ENCODE measurements around the gene AMIGO3.
A peak's percentile ranks its signal among the peaks of the same experiment; 100 is the strongest.

AMIGO3 gene

DNA sequence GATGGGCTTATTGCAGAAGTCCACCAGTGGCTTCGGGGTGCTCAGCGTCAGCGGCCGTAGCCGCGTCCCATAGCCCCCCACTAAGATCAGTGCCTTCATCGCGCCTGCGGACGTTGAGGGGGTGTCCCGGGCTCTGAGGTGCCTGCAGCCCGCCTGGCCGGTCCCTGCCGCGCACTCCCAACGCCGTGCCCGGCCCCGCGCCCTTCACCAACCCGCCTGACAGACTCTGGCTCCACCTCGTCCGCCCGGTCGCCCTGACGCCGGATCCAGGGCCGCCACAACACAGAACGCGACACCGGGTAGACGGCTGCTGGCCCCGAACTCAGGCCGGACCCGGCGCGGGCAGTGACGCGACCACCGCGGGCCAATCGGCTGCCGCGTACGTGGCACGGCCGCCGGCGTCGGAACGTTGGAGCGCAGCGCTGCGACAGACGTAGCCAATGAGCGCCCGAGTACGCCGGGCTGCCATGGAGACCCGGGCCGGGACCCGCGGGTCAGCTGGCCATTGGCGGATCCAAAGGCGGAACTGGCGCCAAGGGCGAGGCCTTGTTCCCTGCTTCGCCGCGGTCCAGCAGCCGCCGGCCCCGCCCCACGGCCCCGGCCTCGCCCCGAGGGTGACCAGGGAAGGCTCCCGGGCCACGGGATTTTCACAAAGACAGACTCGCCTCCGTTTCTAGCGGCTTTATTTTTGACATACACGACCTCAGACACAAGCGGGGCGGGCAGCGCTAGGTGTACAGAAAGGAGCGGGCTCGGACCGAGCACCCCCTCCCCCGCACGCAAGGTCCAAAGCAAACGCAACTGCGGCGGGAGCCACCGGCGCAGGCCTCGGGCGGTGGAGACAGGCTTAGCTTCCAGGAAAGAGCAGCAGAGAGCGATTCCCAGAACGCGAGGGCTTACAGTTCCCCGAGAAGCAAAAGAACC lies 4.4 kb upstream of the AMIGO3 start, which contains the start of gene GMPPB:
Gene GMPPB, minus strand, starts transcription at position 324 of the 924 bp plus-strand sequence. Its CDS starts 225 bp downstream, at position 99.
- DNase-seq, result peak; percentile 82

DNA sequence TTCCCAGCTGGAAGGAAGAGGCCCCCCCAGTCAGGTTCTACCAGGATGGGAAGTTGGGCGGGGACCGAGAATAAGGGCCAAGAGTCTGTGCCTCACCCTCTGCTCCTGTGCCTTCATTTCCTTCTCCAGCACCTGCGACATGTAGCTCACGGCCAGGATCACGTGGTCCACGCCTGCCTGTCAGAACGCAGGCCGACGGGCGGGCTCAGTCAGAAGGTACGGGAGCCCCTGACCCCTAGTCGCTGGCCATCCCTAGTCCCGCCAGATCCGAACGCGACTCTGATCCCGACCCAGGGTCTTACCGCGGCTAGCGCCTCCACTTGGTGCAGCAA lies 3.8 kb upstream of the AMIGO3 start:
- peak; percentile 28 for DNase-seq

DNA sequence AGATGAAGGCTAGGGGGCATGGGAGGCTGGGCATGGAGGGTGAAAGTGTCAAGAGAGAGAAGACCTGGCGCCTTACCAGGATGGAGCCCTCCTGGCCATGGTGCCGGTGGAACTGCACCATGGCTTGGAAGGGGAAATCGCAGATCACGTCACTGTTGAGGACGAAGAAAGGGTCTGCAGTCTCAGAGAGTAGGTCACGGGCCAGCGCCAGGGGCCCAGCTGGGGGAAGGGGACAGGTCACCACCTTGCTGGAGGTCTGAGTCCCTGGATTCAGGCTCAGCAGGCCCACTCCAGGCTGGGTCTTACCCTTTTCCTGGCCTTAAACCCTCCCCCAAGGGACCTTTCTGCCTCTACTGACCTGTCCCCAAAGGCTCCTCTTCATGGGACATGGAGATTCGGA lies 3.4 kb upstream of the AMIGO3 start:
- no peak for DNase-seq

DNA sequence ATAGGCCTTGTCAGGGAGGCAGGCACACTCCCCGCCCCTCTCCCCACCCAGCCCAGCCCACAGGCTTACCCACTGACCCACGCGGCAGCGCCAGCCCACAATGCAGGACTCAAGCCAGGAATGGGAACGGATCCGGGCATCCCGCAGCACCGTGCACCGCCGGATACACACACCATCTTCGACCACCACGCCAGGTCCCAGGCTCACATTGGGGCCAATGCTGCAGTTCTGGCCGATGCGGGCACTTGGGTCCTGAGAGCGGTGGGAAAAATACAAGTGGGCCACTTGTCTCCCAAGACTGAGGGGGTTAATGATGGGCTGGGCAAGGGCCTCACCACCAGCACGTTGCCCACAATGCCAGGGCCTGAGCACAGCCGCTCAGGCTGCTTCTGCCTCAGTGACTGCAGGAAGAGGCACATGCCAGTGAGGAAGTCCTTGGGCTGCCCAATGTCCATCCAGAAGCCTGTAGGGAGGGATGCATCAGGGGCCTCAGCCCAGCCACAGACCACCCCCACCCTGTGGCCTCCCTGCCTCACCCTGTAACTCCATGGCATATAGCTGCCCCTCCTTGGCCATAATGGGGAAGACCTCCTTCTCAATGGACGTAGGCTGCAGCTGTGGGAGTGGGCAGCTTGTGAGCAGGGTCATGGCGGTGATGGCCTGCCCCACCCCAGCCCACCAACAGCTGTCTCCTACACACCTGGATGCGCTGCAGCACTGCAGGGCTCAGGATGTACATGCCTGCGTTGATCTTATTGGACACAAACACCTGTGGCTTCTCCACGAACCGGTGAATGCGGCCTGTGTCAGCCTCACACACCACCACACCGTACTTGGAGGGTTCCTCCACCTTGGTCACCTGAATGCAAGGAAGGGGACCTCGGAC lies 2.7 kb upstream of the AMIGO3 start:
- DNase-seq, result no peak

DNA sequence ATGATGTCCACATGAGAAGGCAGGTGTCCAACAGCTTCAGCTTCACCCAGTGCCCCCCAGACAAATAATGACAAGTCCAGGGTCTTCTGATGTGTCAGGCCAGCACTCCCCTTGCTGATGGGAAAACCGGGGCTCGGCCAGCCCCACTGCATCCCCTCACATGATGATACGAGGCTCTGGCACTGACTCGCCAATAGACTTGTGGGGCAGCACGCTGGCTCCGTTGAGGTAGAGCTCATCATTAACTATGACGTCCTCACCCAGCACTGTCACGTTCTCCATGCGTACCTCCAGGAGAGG lies 2.1 kb upstream of the AMIGO3 start:
- no peak for DNase-seq

DNA sequence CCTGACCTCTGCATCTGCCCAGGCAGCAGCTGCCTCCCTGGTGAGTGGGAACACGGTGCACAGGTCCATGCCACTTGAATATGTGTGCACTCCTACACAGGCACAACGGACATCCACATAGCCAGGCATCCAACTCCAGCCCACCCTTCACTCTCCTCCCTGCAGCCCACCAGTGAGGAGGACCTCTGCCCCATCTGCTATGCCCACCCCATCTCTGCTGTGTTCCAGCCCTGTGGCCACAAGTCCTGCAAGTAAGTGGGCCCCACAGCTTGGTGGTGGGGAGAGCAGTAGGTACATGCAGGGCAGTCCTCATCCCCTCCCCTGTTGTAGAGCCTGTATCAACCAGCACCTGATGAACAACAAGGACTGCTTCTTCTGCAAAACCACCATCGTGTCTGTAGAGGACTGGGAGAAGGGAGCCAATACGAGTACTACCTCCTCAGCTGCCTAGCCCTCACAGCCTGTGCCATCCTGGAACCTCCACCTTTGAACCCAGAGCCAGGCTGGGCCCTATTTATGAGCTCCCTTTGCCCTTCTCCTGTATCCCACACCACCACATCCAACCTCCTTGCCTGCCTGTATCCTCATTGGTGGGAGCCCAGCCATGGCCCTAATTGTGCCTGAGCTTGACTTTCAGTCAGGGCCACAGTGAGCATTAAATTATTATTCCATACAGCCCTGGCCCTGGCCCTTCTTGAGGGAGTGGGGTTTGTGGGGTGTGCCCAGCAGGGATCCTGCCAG lies 1.5 kb upstream of the AMIGO3 start:
- DNase-seq, result no peak

DNA sequence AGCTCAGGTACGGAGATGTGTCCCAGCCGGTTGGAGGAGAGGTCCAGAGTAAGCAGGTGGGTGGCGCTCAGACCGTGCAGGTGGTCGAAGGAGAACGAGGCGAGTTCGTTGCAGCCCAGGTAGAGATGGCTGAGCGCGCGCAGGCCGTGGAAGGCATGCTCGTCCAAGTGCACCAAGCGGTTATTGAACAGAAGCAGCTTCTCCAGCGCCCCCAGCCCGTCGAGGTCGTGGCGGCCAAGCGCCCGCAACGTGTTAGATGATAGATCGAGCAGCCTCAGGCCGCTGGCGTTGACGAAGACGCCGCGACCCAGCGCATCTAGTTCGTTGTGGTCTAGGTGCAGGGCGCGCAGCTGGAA lies 648 bp downstream of the AMIGO3 start:
- no peak for DNase-seq

DNA sequence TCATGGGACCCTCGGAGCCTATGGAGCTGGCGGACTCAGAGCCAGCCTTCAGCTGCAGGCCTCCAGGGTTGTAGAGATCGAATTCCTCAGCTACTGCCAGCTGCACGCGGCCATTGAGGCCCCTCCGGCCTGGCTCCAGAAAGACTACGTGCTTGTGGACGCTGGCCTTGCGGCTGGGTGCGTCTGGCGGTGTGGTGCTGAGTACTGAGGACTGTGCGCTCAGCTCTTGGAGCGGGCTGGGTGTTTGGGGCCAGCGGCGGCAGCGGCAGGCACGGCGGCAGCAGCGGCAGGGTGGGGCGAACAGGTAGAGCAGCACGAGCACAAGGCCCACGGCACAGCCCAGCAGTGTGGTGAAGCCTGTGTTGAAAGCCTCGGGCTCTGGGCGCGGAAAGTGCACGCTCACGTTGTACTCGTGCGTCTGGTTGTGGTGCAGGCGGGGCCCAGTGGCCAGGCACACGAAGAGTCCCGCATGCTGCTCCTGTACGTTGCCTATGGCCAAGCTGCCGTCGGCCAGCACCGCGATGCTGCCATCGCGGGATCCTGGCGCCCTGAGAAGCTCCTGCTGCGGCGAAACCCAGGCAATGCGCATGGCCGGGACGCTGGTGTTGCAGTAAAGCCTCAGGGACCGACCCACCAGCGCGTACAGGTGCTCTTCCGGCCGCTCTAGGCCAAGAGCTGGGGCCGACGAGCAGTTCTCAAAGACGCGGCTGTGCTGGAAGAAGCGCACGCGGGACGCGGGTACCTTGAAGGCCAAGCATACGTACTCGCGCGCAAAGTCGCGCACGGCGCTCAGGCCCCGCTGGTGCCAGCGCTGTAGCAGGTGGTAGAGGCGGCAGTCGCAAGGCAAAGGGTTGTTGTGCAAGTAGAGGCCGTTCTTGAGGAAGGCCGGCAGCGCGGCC lies 1.3 kb downstream of the AMIGO3 start:
- no peak for DNase-seq

DNA sequence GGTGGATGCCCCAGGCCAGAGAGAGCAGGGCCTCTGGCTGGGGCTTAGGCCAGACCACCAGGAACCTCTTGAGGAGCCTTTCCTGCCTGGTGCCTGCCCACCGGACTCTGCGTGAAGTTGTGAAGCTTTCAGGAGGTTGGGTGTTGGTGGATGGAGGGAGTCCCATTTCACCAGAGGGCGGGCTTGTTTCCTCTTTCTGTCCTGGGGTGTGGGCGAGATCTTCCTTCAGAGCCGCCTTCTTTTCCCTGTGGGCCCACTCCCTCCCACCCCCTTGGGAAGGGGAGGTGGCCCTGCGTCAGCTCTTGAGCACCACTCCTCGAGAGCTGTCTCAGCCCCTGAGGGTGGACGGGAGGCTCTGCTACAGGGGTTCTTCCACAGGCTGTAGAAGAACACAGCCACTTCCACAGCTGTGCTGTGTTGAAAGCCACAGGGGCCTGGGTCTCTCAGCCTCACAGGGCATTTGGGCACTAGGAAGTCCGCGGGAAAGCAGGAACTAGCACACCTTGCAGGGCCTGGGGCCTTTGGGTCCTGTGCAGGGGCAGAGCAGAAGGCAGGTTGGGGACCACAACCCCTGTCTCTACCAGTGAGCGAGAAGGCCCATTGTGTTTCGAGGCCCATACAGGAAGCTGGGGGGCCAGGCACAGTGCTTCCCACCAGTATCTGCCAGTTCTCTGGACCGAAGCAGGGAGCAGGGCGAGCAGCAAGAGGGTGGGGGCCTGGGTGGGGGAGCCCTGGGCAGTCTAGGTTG lies 2.1 kb downstream of the AMIGO3 start:
- DNase-seq, result no peak

DNA sequence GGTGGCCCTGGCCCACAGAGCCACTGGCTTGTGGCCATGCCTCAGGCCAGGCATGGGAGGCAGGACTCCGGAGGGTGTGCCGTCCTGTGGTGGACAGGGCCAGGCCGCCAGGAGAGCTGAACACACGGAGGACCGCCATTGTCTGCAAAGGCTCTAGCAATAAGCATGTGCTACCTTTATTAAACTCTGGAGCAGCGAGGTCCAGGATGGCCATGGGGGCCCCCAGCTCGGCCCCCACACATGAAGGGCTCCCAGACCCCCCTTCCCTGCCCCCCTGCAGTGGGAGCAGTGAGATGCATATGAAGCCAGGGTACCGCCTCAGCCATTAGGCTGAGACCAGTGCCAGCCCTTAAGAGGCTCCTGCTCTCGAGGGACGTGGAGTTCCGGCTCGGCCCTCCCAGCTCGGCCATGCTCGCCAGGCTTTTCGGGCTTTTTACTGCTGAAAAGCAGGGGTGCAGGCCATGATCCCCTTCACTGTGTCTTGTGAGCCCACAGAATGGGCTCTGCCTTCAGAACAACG lies 2.7 kb downstream of the AMIGO3 start:
- DNase-seq, result no peak

DNA sequence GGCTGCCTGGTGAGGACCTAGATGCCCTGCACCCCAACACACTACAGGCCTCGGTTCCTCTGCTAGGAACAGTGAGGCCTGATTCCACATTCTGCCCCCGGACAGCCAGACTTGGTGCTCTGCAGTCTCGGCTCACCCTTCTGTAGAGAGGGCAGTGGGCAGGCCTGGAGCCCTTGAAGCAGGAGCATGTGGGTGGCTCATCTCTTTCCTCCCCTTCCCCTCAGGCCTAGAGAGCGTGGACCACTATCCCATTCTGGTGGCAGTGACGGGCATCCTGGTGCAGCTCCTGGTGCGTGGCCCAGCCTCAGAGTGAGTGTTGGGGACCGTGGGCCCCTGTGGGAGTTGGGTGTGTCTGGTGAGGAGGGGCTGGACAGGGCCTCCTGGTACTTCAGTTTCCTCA lies 3.3 kb downstream of the AMIGO3 start:
- DNase-seq, result no peak

DNA sequence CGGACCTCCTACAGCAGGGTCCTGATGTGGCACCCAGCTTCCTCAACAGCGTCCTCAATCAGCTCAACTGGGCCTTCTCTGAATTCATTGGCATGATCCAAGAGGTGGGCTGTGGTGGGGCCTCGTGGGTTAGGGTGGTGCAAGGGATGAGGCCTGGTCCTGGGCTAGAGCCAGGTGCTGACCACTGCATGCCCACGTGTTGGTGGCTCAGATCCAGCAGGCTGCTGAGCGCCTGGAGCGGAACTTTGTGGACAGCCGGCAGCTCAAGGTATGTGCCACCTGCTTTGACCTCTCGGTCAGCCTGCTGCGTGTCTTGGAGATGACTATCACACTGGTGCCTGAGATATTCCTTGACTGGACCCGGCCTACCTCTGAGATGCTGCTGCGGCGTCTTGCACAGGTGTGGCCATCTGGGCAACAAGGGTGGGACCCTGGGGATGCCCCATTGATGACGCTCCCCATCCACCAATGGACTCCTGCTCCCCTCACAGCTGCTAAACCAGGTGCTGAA lies 3.8 kb downstream of the AMIGO3 start:
- DNase-seq, result no peak

DNA sequence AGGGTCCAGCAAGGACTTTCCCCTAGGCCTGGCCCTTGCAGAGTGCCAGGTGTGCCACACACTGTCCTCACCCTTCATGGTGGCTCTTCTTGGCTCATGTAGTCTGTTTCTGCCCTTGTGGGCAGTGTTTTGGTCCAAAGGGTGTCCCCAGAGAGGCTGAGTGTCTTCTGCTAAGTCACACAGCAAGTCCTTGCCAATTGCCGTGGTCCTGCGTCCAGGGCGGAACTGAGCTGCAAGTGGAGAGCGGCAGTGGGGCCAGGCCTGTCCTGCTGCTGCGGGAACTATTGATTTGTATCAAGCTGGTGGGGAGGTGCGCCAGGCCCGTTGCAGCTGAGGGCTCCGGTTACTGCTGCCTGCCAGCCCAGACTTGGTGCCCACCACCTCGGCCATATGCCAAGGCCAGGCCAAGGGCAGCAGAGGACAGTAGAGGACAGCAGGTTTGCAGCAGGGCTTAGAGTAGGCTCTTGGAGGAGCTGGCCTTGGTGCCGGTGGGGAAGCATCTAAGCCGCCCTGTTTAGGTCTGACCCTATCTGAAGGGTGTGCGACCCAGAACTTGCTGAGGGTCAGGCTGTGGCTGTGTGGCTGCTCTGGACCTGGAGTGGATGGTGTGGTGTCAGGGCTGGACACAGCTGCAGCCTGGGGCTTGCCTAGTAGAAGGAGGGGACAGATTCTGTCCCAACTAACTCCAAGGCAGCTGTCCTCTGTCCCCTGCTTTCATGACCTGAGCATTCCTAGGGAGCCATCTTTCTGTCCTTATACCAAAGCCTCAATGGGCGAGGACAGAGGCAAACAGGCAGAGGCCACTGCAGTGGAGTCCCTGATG lies 4.5 kb downstream of the AMIGO3 start:
- DNase-seq, result no peak

DNA sequence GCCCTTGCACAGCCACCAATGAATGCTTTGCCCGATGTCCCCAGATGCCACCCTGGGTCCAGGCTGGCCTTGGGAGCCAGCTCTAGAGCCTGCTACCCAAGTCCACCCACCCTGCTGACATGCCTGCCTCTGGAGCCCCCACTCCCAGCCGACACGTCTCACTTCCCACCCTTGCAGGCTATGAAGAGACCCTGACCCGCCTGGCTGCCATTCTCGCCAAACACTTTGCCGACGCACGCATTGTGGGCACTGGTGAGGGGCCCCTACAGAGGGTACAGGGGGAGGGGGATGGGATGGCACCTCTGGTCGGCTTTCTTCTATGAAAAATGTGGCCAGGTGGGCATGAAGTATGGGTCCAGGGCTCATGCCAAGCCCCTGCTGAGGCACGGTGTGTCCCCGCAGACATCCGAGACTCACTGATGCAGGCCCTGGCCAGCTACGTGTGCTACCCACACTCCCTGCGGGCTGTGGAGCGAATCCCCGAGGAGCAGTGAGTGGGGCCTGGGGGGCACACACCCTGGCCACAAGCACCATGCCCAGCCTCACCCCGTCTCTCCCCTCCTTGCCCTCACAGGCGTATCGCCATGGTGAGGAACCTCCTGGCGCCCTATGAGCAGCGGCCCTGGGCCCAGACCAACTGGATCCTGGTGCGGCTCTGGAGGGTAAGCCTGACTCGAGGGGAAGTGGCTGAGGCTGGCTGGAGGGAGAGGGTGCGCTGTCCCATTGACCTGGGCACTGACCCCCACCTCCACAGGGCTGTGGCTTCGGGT lies 6.0 kb downstream of the AMIGO3 start:
- DNase-seq, result no peak

DNA sequence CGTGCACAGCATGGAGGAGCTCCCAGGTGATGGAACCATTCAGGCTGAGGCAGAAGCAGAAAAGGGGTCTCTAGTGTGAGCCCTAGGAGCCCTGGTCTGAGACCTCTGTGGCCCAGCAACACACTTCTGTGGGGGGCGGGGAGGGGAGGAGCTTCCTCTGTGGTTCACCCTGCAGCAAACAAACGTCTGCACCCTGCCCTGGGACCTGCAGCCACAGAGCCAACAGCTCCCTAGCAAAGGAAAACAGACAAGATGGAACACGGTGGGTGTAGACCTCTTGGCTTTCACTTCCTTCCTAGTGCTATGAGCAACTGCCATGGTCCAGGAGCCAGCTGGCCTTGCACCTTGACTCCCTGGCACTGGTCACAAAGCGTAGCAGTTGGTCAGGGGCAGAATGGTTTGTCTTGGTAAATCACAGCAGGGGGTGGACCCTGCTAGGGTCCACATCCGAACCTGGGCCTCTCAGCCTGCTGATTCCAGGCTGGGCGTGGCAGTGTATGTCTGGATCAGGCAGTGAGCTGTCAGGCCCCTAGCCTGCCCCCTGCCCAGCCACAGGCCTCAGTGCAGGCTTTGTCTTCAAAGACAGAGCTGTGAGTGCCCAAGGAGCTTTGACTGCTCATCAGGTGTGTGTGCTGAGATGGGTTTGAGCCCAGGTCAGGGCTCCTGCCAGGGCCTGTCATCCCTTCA lies 6.7 kb downstream of the AMIGO3 start:
- no peak for DNase-seq

DNA sequence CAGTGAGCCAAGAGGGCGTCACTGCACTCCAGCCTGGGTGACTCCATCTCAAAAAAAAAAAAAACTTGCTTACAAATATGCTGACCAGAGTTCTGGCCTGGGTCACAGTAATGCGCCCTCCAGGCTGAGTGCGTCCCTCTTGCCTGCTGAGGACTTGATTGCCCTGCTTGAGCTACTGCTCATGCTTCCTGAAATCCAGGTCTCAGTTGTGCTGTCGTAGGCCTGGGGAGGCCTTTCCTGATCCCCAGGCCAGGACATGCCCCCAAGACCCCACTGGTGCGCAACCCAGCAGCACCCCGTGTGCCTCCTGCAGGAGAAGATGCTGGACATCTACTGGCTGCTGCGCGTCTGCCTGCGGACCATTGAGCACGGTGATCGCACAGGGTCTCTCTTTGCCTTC lies 7.3 kb downstream of the AMIGO3 start:
- no peak for DNase-seq

DNA sequence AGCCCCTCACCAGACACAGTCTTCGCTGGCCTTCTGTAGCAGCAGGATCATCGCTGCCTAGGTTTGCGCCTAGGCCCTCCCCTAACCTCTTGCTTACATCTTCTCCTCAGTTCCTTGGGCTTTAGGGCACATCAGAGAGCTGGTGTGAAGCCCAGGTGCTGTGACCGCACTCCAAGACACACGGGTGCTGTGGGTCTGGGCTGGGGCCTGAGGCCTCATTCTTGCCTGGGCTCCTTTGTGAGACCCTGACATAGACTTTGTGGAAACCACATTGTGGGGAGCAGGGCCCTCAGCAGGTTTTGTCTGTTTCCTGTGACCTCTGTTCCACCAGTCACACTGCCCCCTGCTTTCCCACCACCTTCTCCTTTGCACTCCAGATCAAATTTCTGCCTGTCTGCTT lies 8.0 kb downstream of the AMIGO3 start:
- no peak for DNase-seq

DNA sequence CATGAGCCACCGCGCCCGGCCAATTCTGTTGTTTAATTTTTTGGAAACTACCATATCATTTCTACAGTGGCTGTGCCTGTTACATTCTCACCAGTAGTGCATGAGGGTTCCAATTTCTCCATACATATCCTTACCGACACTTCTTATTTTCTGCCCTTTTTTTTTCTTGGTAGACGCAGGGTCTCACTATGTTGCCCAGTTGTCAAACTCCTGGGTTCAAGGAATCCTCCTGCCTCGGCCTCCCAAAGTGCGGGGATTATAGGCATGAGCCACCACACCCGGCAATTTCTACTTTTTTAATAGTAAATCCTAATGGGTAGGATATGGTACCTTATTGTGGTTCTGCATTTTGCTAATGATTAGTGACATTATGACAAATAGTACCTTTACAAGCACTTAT lies 9.6 kb downstream of the AMIGO3 start:
- DNase-seq, result no peak

DNA sequence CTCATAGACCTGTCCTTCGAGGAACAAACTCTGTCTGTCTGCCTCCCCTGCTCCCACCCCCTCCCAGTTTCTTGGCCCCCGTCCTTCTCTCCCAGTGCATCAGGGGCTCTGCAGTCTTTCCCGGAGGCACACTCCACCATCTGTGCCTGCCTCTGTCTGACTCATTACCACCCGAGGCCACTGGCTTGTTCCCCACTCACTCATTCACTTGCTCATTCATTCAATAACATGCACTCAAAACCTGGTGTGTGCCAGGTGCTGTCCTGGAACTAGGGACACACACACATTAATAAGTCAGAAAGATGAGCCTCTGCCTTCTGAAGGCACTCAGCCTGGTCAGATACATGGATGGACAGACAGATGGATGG lies 12.4 kb downstream of the AMIGO3 start:
- no peak for DNase-seq

Measured in effector CD8-positive, alpha-beta T cell (primary cell).